ENCODE data around the gene TMTC1. TPM values are rescaled to one million over a fixed set of nuclear protein-coding genes. Genes with fewer than 3 reads are reported as not detected.

Gene TMTC1
- total RNA-seq, 2 experiments from 2014 or later, result not detected

DNA sequence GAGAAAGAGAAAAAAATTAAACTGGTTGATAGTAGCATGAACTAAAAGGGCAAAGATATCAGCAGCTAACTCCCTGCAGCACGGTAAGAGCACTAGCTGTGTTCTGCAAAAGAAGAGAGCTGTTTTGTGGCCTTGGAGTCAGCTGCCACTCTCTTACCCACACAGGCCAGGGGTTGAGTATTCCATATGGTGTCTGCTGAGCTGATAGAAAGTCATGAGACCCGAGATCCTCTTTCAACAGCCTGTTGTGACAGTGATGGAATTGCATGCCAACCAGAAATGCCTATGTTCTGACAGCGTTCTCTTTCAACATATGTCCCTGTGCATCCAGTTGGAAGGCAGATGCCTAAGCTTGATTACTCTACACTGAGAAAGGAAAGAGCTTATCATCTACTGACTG, 39.9 kb downstream of the TMTC1 start:
- DNase-seq, result no peak
- POLR2A ChIA-PET, result no interaction called here
- Mint-ChIP-seq H3K36me3 (ENCODE audit: low read depth) (no peaks in the 10 kb centered on the region), H3K27me3 (peaks cover 5% of the 10 kb centered on the region), H3K27ac (no peak overlapping the region), H3K9me3 (no peaks in the 10 kb centered on the region), H3K4me3 (no peak overlapping the region), H3K4me1 (ENCODE audit: low read depth) (no peaks in the 10 kb centered on the region)
- no peaks in the 10 kb centered on the region for H3K36me3 ChIP-seq (ENCODE audit: insufficient read depth, low read length)
- no peak overlapping the region for H3K4me3 ChIP-seq (ENCODE audit: low read length)
- no peak overlapping the region for H3K27ac ChIP-seq (ENCODE audit: low read depth in 1 of 2, low read length in 2 of 2)
- H3K27me3 ChIP-seq (ENCODE audit: control insufficient read depth in 1 of 2, insufficient read depth in 2 of 2, low read length in 2 of 2), result no peaks in the 10 kb centered on the region
- H3K4me1 ChIP-seq (ENCODE audit: insufficient read depth, low read length), result no peaks in the 10 kb centered on the region
- TF ChIP-seq, protein P1, sequence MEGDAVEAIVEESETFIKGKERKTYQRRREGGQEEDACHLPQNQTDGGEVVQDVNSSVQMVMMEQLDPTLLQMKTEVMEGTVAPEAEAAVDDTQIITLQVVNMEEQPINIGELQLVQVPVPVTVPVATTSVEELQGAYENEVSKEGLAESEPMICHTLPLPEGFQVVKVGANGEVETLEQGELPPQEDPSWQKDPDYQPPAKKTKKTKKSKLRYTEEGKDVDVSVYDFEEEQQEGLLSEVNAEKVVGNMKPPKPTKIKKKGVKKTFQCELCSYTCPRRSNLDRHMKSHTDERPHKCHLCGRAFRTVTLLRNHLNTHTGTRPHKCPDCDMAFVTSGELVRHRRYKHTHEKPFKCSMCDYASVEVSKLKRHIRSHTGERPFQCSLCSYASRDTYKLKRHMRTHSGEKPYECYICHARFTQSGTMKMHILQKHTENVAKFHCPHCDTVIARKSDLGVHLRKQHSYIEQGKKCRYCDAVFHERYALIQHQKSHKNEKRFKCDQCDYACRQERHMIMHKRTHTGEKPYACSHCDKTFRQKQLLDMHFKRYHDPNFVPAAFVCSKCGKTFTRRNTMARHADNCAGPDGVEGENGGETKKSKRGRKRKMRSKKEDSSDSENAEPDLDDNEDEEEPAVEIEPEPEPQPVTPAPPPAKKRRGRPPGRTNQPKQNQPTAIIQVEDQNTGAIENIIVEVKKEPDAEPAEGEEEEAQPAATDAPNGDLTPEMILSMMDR (IDR thresholded peaks at IDR 0.05), result no peak
- CTCF ChIA-PET, result no interaction called here
- peaks cover 0 to 5% of the 10 kb centered on the region in 2 experiments for H3K9me3 ChIP-seq (ENCODE audit: control insufficient read depth in 1 of 2, insufficient read depth in 1 of 2, low read length in 2 of 2)
- ATAC-seq (ENCODE audit: poor library complexity), result no peak
- intact Hi-C loops (cut with DNase I, micrococcal nuclease), result no loop called here

DNA sequence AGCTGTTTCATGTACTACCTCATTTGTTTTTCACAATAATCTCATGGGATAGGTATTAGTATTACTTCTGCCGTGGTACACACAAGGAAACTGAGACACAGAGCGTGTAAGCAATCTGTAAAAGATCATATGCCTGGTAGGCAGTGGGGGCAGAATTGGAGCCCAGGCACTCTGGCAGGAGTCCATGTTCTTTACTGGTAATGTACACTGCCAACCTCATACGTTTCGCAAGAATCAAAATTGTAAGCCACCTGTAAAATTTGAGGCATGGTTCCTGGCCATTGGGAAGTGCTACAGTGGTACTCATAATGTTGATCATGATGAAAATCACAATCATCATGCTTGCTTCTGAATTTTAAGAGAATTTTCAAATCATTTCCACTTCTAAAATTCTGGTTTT, 40.7 kb downstream of the TMTC1 start:
- ChIA-PET CTCF (no interaction called here), POLR2A (no interaction called here)
- no peak for ATAC-seq (ENCODE audit: poor library complexity)
- peaks cover 0 to 5% of the 10 kb centered on the region in 2 experiments for H3K9me3 ChIP-seq (ENCODE audit: control insufficient read depth in 1 of 2, insufficient read depth in 1 of 2, low read length in 2 of 2)
- no peak for DNase-seq
- no peaks in the 10 kb centered on the region for H3K4me1 Mint-ChIP-seq (ENCODE audit: low read depth)
- intact Hi-C loops (cut with DNase I, micrococcal nuclease), result no loop called here
- no peaks in the 10 kb centered on the region for H3K27me3 ChIP-seq (ENCODE audit: control insufficient read depth in 1 of 2, insufficient read depth in 2 of 2, low read length in 2 of 2)
- H3K27ac Mint-ChIP-seq, result no peak overlapping the region
- H3K36me3 Mint-ChIP-seq (ENCODE audit: low read depth), result no peaks in the 10 kb centered on the region
- no peak overlapping the region for H3K27ac ChIP-seq (ENCODE audit: low read depth in 1 of 2, low read length in 2 of 2)
- H3K9me3 Mint-ChIP-seq, result no peaks in the 10 kb centered on the region
- TF ChIP-seq, protein P1 (IDR thresholded peaks at IDR 0.05), result no peak
- H3K4me3 ChIP-seq (ENCODE audit: low read length), result no peak overlapping the region
- no peaks in the 10 kb centered on the region for H3K36me3 ChIP-seq (ENCODE audit: insufficient read depth, low read length)
- peaks cover 5% of the 10 kb centered on the region for H3K27me3 Mint-ChIP-seq
- no peak overlapping the region for H3K4me3 Mint-ChIP-seq
- no peaks in the 10 kb centered on the region for H3K4me1 ChIP-seq (ENCODE audit: insufficient read depth, low read length)

DNA sequence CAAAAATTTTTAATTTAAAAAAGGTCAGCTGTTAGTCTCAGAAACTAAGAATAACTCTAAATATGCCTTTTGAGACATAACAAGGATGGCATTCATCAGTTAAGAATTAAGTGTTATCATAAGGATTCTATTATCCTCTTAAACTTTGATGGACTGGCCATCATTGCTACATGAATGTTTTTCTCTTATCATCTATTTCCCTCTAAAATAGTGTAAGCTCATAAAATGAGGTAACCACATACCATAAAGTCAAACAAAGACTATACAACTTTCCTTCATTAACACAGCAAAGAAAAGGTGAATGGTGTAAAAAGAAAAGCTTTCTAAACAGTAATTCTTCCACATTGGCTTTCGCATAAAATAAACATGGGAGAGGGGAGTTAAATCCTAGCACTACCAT, 41.1 kb downstream of the TMTC1 start:
- Mint-ChIP-seq H3K4me3 (no peak overlapping the region), H3K27ac (no peak overlapping the region), H3K9me3 (no peaks in the 10 kb centered on the region), H3K4me1 (ENCODE audit: low read depth) (no peaks in the 10 kb centered on the region), H3K27me3 (peaks cover 5% of the 10 kb centered on the region), H3K36me3 (ENCODE audit: low read depth) (no peaks in the 10 kb centered on the region)
- POLR2A ChIA-PET, result no interaction called here
- no peak for ATAC-seq (ENCODE audit: poor library complexity)
- H3K36me3 ChIP-seq (ENCODE audit: insufficient read depth, low read length), result no peaks in the 10 kb centered on the region
- peaks cover 0 to 5% of the 10 kb centered on the region in 2 experiments for H3K9me3 ChIP-seq (ENCODE audit: control insufficient read depth in 1 of 2, insufficient read depth in 1 of 2, low read length in 2 of 2)
- H3K27me3 ChIP-seq (ENCODE audit: control insufficient read depth in 1 of 2, insufficient read depth in 2 of 2, low read length in 2 of 2), result no peaks in the 10 kb centered on the region
- no peak for DNase-seq
- intact Hi-C loops (cut with DNase I, micrococcal nuclease), result no loop called here
- CTCF ChIA-PET, result no interaction called here
- no peak overlapping the region for H3K27ac ChIP-seq (ENCODE audit: low read depth in 1 of 2, low read length in 2 of 2)
- H3K4me3 ChIP-seq (ENCODE audit: low read length), result no peak overlapping the region
- H3K4me1 ChIP-seq (ENCODE audit: insufficient read depth, low read length), result no peaks in the 10 kb centered on the region
- TF ChIP-seq, protein P1 (IDR thresholded peaks at IDR 0.05), result no peak

All from CD4-positive, alpha-beta T cell (primary cell).